DND-41 (cell line): ENCODE measurements around the gene PAN3.

ENCODE experiments used
- CTCF ChIP-seq: IDR thresholded peaks from 2 replicates; pipeline ENCODE4 v1.5.1; 2012; ENCODE audit warnings: borderline replicate concordance, low read length, moderate library complexity, mild to moderate bottlenecking; ENCODE audit not compliant: poor library complexity, severe bottlenecking; ENCODE audit errors: extremely low read depth
- EZH2 ChIP-seq: IDR thresholded peaks from 3 replicates; pipeline ENCODE4 v1.6.1; 2012; ENCODE audit warnings: borderline replicate concordance, low read depth, mild to moderate bottlenecking, moderate library complexity, low read length, inconsistent platforms; ENCODE audit not compliant: severe bottlenecking

- no peak for TF ChIP-seq CTCF
- TF ChIP-seq EZH2, result no peak
Measured at GRCh38 chr13:28110414-28110813, 27.9 kb upstream of the PAN3 start.
